BJ (cell line): ENCODE results near the gene GPX7. TPM values are rescaled to one million over a fixed set of nuclear protein-coding genes. Genes with fewer than 3 reads are reported as not detected.

ENCODE experiments used
- CTCF ChIA-PET: fragments of 350-600 bp; formaldehyde crosslinking; extraction: SDS; loops from one replicate; lab custom pipeline; 2021; ENCODE audit warnings: antibody characterized with exemption, inconsistent platforms; lab: Yijun Ruan, JAX
- POLR2A ChIA-PET: fragments of 300-600 bp; sonication (Branson Sonifier 250); formaldehyde crosslinking; extraction: SDS; loops from one replicate; lab custom pipeline; 2021; ENCODE audit warnings: antibody characterized with exemption; lab: Charles Lee
- DNase-seq: peaks from one replicate; pipeline ENCODE4 v3.0.0-alpha.2; 2011; ENCODE audit warnings: low read depth
- H3K27me3 ChIP-seq: 2 replicates; pipeline ENCODE4 v1.6.0; 2011; ENCODE audit warnings: low read length; ENCODE audit not compliant: control insufficient read depth, insufficient read depth
- H3K36me3 ChIP-seq: 2 replicates; pipeline ENCODE4 v1.5.1; 2011; ENCODE audit warnings: low read length; ENCODE audit not compliant: control insufficient read depth, insufficient read depth
- H3K4me3 ChIP-seq: 2 replicates; pipeline ENCODE4 v1.5.1; 2011; ENCODE audit warnings: low read depth, mild to moderate bottlenecking, control low read depth, low read length
- CTCF ChIP-seq: IDR thresholded peaks from 2 replicates; pipeline ENCODE4 v1.5.1; 2011; ENCODE audit warnings: low read depth, mild to moderate bottlenecking, control low read depth, inconsistent platforms, low read length, moderate library complexity; ENCODE audit not compliant: insufficient read depth
- polyA plus RNA-seq: library from polyadenylated mRNA; depleted of rRNA; stranded (reverse); fragments of >200 nt; gene quantifications from 2 replicates; pipeline ENCODE4 v1.2.3, GENCODE V29; 2011; rRNA removed

Gene GPX7
- polyA plus RNA-seq, 1 experiment, result 40.6 TPM

GRCh38 chr1:52651904-52652303, 49.7 kb downstream of the GPX7 start:
- POLR2A ChIA-PET, result no interaction called here
- TF ChIP-seq CTCF, result no peak
- H3K36me3 ChIP-seq, result no peaks in the 10 kb centered on the region
- H3K27me3 ChIP-seq, result peaks cover 2% of the 10 kb centered on the region
- CTCF ChIA-PET, result no interaction called here
- DNase-seq, result no peak
- no peak overlapping the region for H3K4me3 ChIP-seq

- no peaks in the 10 kb centered on the region for H3K36me3 ChIP-seq
These were observed 51.2 kb downstream of the GPX7 start for GRCh38 chr1:52653207-52653849.

GRCh38 chr1:52654063-52654462, 51.9 kb downstream of the GPX7 start:
- ChIA-PET POLR2A (no interaction called here), CTCF (no interaction called here)
- Histone ChIP-seq H3K27me3 (peaks cover 2% of the 10 kb centered on the region), H3K36me3 (no peaks in the 10 kb centered on the region), H3K4me3 (no peak overlapping the region)
- DNase-seq, result no peak
- no peak for TF ChIP-seq CTCF

More at GRCh38 chr1:52653207-52653849, 51.2 kb downstream of the GPX7 start:
- no peak overlapping the region for H3K4me3 ChIP-seq
- no peak for TF ChIP-seq CTCF
- CTCF ChIA-PET, result no interaction called here
- peaks cover 2% of the 10 kb centered on the region for H3K27me3 ChIP-seq
- POLR2A ChIA-PET, result no interaction called here
- no peak for DNase-seq

GRCh38 chr1:52657702-52658101, 55.5 kb downstream of the GPX7 start:
- Histone ChIP-seq H3K4me3 (no peak overlapping the region), H3K36me3 (no peaks in the 10 kb centered on the region), H3K27me3 (peaks cover 2% of the 10 kb centered on the region)
- POLR2A ChIA-PET, result no interaction called here
- CTCF ChIA-PET, result no interaction called here
- DNase-seq, result no peak
- no peak for TF ChIP-seq CTCF

Other genes starting within 250 kb of the GPX7 start
- gene CC2D1B, start 236.2 kb upstream of the GPX7 start, polyA plus RNA-seq, result 13.1 and 18.9 TPM in 2 replicates
- 2.8 and 3.1 TPM in 2 replicates for gene ORC1, start 197.9 kb upstream of the GPX7 start, polyA plus RNA-seq
- 14.2 and 19.6 TPM in 2 replicates for gene PRPF38A, start 197.8 kb upstream of the GPX7 start, polyA plus RNA-seq
- 17.6 and 27.9 TPM in 2 replicates for gene TUT4, start 49.3 kb upstream of the GPX7 start, polyA plus RNA-seq
- not detected in 2 replicates for gene SHISAL2A, start 30.8 kb downstream of the GPX7 start, polyA plus RNA-seq
- gene COA7, start 96.0 kb downstream of the GPX7 start, polyA plus RNA-seq, result 9.9 and 14.4 TPM in 2 replicates
- gene ZYG11B, start 124.1 kb downstream of the GPX7 start, polyA plus RNA-seq, result 19.0 and 26.8 TPM in 2 replicates
- gene ZYG11A, start 240.4 kb downstream of the GPX7 start, polyA plus RNA-seq, result 0.94 and 1.3 TPM in 2 replicates